A549 (cell line): ENCODE data around the gene CERS6. TPM values are rescaled to one million over a fixed set of nuclear protein-coding genes. Genes with fewer than 3 reads are reported as not detected.

Experiments
- ATAC-seq, 2 experiments: fragments of 200-7000 bp in 1 of 2; fragments of >200 bp in 1 of 2; cut with Nextera tagmentation in 1 of 2; cut with Tn5 transposase in 1 of 2; 3 replicates each; pipeline versions ENCODE4 v1.8.0 to v1.9.1; 2018 to 2020; ENCODE audit warnings: mild to moderate bottlenecking in 1 of 2, moderate library complexity in 1 of 2
- CTCF ChIA-PET: fragments of 300-600 bp; sonication (Branson Sonifier 250); formaldehyde crosslinking; extraction: SDS; loops from one replicate; lab custom pipeline; 2021; ENCODE audit warnings: antibody characterized with exemption, inconsistent platforms; lab: Yijun Ruan, JAX
- POLR2A ChIA-PET: fragments of 350-600 bp; formaldehyde crosslinking; extraction: SDS; loops from one replicate; lab custom pipeline; 2021; ENCODE audit warnings: antibody characterized with exemption, inconsistent platforms; lab: Yijun Ruan, JAX
- DNase-seq, 2 experiments: peaks; one replicate each; pipeline versions ENCODE4 v3.0.0 to v3.0.0-alpha.2; 2011 to 2016; ENCODE audit warnings: low read depth in 1 of 2, low spot score in 1 of 2
- FAIRE-seq: peaks from 2 replicates; lab custom pipeline; 2011; peaks lifted over from hg19 to GRCh38; lab: Jason Lieb, UNC
- H3K27ac ChIP-seq, 2 experiments: fragments of >200 bp; sonication (Bioruptor Twin); formaldehyde crosslinking; 3 replicates each; pipeline ENCODE4 v1.5.1; 2016 to 2017
- H3K4me1 ChIP-seq: fragments of >200 bp; sonication (Bioruptor Twin); formaldehyde crosslinking; 3 replicates; pipeline ENCODE4 v1.6.1; 2016
- H3K4me2 ChIP-seq: fragments of >200 bp; sonication (Bioruptor Twin); formaldehyde crosslinking; 3 replicates; pipeline ENCODE4 v1.6.1; 2016
- H3K4me3 ChIP-seq: fragments of >200 bp; sonication (Bioruptor Twin); formaldehyde crosslinking; 3 replicates; pipeline ENCODE4 v1.5.1; 2016
- H3K9me3 ChIP-seq: fragments of >200 bp; sonication (Bioruptor Twin); formaldehyde crosslinking; 3 replicates; pipeline ENCODE4 v1.6.1; 2016
- ATOH8 ChIP-seq: fragments of 250-450 bp; sonication (Bioruptor Pico); IDR thresholded peaks from 2 replicates; pipeline ENCODE4 v1.5.0; 2020; ENCODE audit warnings: low read depth, mild to moderate bottlenecking, moderate library complexity
- CEBPB ChIP-seq, 2 experiments: fragments of >200 bp in 1 of 2; sonication (Bioruptor Twin) in 1 of 2; formaldehyde crosslinking in 1 of 2; IDR thresholded peaks; 2 replicates each; pipeline ENCODE4 v1.6.1; 2012 to 2016
- CHD2 ChIP-seq: fragments of 150-350 bp; IDR thresholded peaks from 2 replicates; pipeline ENCODE4 v1.6.1; 2014; ENCODE audit warnings: low read length; ENCODE audit not compliant: partially characterized antibody
- EHF ChIP-seq: fragments of 250-450 bp; sonication (Bioruptor Pico); IDR thresholded peaks from 2 replicates; pipeline ENCODE4 v1.5.0; 2020; ENCODE audit warnings: mild to moderate bottlenecking
- ELK1 ChIP-seq: fragments of 150-350 bp; IDR thresholded peaks from 2 replicates; pipeline ENCODE4 v1.6.1; 2014; ENCODE audit warnings: low read depth, mild to moderate bottlenecking, low read length
- FOSB ChIP-seq: fragments of 250-450 bp; sonication (Bioruptor Pico); IDR thresholded peaks from 2 replicates; pipeline ENCODE4 v1.5.0; 2020; ENCODE audit warnings: mild to moderate bottlenecking, moderate library complexity
- FOXS1 ChIP-seq: fragments of 250-450 bp; sonication (Bioruptor Pico); IDR thresholded peaks from 2 replicates; pipeline ENCODE4 v1.5.0; 2020; ENCODE audit warnings: mild to moderate bottlenecking, moderate library complexity
- HEYL ChIP-seq: fragments of 250-450 bp; sonication (Bioruptor Pico); IDR thresholded peaks from 2 replicates; pipeline ENCODE4 v1.8.0; 2021; ENCODE audit warnings: mild to moderate bottlenecking, moderate library complexity
- HOXB5 ChIP-seq: fragments of 250-450 bp; sonication (Bioruptor Pico); IDR thresholded peaks from 2 replicates; pipeline ENCODE4 v1.5.0; 2020; ENCODE audit warnings: mild to moderate bottlenecking, moderate library complexity
- JUN ChIP-seq, 2 experiments: fragments of >200 bp; sonication (Bioruptor Twin); formaldehyde crosslinking; IDR thresholded peaks; 2 replicates in 1 of 2; 3 replicates in 1 of 2; pipeline ENCODE4 v1.6.1; 2016 to 2017
- KDM1A ChIP-seq: fragments of 200-600 bp; sonication (generic); IDR thresholded peaks from 2 replicates; pipeline ENCODE4 v1.6.1; 2016; ENCODE audit warnings: low read depth, mild to moderate bottlenecking
- MYC ChIP-seq: IDR thresholded peaks from 2 replicates; pipeline ENCODE4 v1.6.1; 2012; ENCODE audit warnings: mild to moderate bottlenecking, inconsistent platforms, low read length, improper control_type of control experiment, borderline replicate concordance
- NPAS2 ChIP-seq: fragments of 250-450 bp; sonication (Bioruptor Pico); IDR thresholded peaks from 2 replicates; pipeline ENCODE4 v1.8.0; 2022; ENCODE audit warnings: mild to moderate bottlenecking, moderate library complexity, borderline replicate concordance
- NR3C1 ChIP-seq: fragments of >200 bp; sonication (Bioruptor Twin); formaldehyde crosslinking; IDR thresholded peaks from 3 replicates; pipeline ENCODE4 v1.6.1; 2017
- POLR2A ChIP-seq: IDR thresholded peaks from 2 replicates; pipeline ENCODE4 v1.6.1; 2012; ENCODE audit warnings: mild to moderate bottlenecking, low read length
- RAD21 ChIP-seq, 2 experiments: fragments of >200 bp in 1 of 2; sonication (Bioruptor Twin) in 1 of 2; formaldehyde crosslinking in 1 of 2; IDR thresholded peaks in 1 of 2; conservative IDR thresholded peaks in 1 of 2; 2 replicates in 1 of 2; 3 replicates in 1 of 2; pipeline ENCODE4 v1.6.1; 2012 to 2018; ENCODE audit warnings: inconsistent platforms in 1 of 2
- REST ChIP-seq: fragments of 200-600 bp; sonication (generic); IDR thresholded peaks from 2 replicates; pipeline ENCODE4 v1.6.1; 2016; ENCODE audit warnings: antibody characterized with exemption, mild to moderate bottlenecking, moderate library complexity
- RNF2 ChIP-seq: fragments of 200-600 bp; sonication (generic); IDR thresholded peaks from 2 replicates; pipeline ENCODE4 v1.6.1; 2016; ENCODE audit warnings: low read depth, mild to moderate bottlenecking, antibody characterized with exemption, moderate library complexity, borderline replicate concordance
- TP53 ChIP-seq: fragments of 250-450 bp; sonication (Bioruptor Pico); IDR thresholded peaks from 2 replicates; pipeline ENCODE4 v1.5.0; 2021; ENCODE audit warnings: mild to moderate bottlenecking, moderate library complexity
- ZC3H11A ChIP-seq: fragments of 450-650 bp; IDR thresholded peaks from 2 replicates; pipeline ENCODE4 v1.6.1; 2014; ENCODE audit warnings: antibody characterized with exemption, mild to moderate bottlenecking
- WGBS: methylation state at CpG from one replicate; pipeline ENCODE4 v1.1.6; 2017; ENCODE audit errors: missing lambda C conversion rate; 5-methylcytosine and 5-hydroxymethylcytosine counted together
- polyA plus RNA-seq, 4 experiments: library from polyadenylated mRNA; depleted of rRNA in 3 of 4; stranded (reverse); fragments of >200 nt; fragmentation: RNase III in 1 of 4; extraction: RNeasy Plus Mini Kit Qiagen cat#74134 plus additional on column Dnase treatment in 1 of 4; gene quantifications; 2 replicates in 3 of 4; 3 replicates in 1 of 4; pipeline ENCODE4 v1.2.3, GENCODE V29; 2011 to 2017

The CERS6 gene
- polyA plus RNA-seq, 2 of the 4 experiments (the other 2 are of a cell fraction), result 12.0 to 16.9 TPM

GRCh38 chr2:168661863-168662256, 205.8 kb downstream of the CERS6 start:
- FAIRE-seq, result no peak
- 63% methylated on average over 3 of the region's 3 CpGs for WGBS
- POLR2A ChIA-PET, result no interaction called here

GRCh38 chr2:168662651-168663208, 206.7 kb downstream of the CERS6 start:
- no peak for TF ChIP-seq REST
- no peak for TF ChIP-seq TP53
- TF ChIP-seq POLR2A, result no peak
- no peak for TF ChIP-seq CEBPB (IDR thresholded peaks at IDR 0.05)
- TF ChIP-seq ZC3H11A, result no peak
- no peak for TF ChIP-seq FOSB (CRISPR knock-in tag)
- TF ChIP-seq EHF (CRISPR knock-in tag), result no peak
- no peak for TF ChIP-seq HOXB5 (CRISPR knock-in tag)
- no peak for TF ChIP-seq MYC
- TF ChIP-seq ELK1, result no peak
- TF ChIP-seq RNF2, result no peak
- TF ChIP-seq ATOH8 (CRISPR knock-in tag), result no peak
- no peak for TF ChIP-seq RAD21 (conservative IDR thresholded peaks at IDR 0.05 in 1 of 2, IDR thresholded peaks at IDR 0.05 in 1 of 2)
- no peak for TF ChIP-seq HEYL (CRISPR knock-in tag)
- TF ChIP-seq NR3C1, result no peak
- no peak for TF ChIP-seq CHD2
- TF ChIP-seq NPAS2 (CRISPR knock-in tag), result no peak
- TF ChIP-seq JUN (IDR thresholded peaks at IDR 0.05), result no peak
- no peak for TF ChIP-seq KDM1A
- POLR2A ChIA-PET, result no interaction called here
- DNase-seq, result no peak
- 98% methylated on average over 7 of the region's 7 CpGs for WGBS
- Histone ChIP-seq H3K4me2 (no peak overlapping the region), H3K27ac (no peak overlapping the region), H3K4me1 (no peaks in the 10 kb centered on the region), H3K9me3 (no peaks in the 10 kb centered on the region), H3K4me3 (no peak overlapping the region)
- ATAC-seq, result no peak
- no peak for FAIRE-seq
- CTCF ChIA-PET, result no interaction called here

More at GRCh38 chr2:168661863-168662256, 205.8 kb downstream of the CERS6 start:
- no peak for TF ChIP-seq FOXS1 (CRISPR knock-in tag)
- TF ChIP-seq, all 56 proteins: peak for 0
- CTCF ChIA-PET, result interaction anchor here (0.7 kb wide), 1 partner anchor 10 kb away, joined by 3 read pairs; no protein-coding TSS in a partner anchor
- no peaks in the 10 kb centered on the region for H3K4me1 ChIP-seq
- no peak for ATAC-seq
- H3K27ac ChIP-seq, result no peak overlapping the region
- no peak for DNase-seq
- H3K4me2 ChIP-seq, result no peak overlapping the region
- no peak overlapping the region for H3K4me3 ChIP-seq
- H3K9me3 ChIP-seq, result no peaks in the 10 kb centered on the region
